ENCODE measurements around the gene MYL10. TPM values are rescaled to one million over a fixed set of nuclear protein-coding genes. Genes with fewer than 3 reads are reported as not detected.
A peak's percentile ranks its signal among the peaks of the same experiment; 100 is the strongest.

MYL10 gene
- total and polyA plus RNA-seq, 2 experiments from 2014 or later = 0.23 to 1.2 TPM

GRCh38 chr7:101673951-101674350, 44.9 kb upstream of the MYL10 start:
- WGBS (ENCODE audit: low lambda C conversion rate, missing lambda C conversion rate) = 89% methylated on average over 3 of the region's 5 CpGs

GRCh38 chr7:101673315-101673714, 44.2 kb upstream of the MYL10 start:
- Histone ChIP-seq H4K20me1 (ENCODE audit: insufficient read depth, poor library complexity, severe bottlenecking) (no peaks in the 10 kb centered on the region), H3K27me3 (no peaks in the 10 kb centered on the region), H3K36me3 (replicated peaks; ENCODE audit: insufficient read depth, low read depth) (no peaks in the 10 kb centered on the region), H2AFZ (no peak overlapping the region), H3K4me2 (no peak overlapping the region), H3K27ac (no peak overlapping the region), H3K4me1 (ENCODE audit: insufficient read depth) (no peaks in the 10 kb centered on the region), H3K9me2 (replicated peaks; ENCODE audit: insufficient read depth) (no peaks in the 10 kb centered on the region), H3K9me3 (ENCODE audit: low read depth) (no peaks in the 10 kb centered on the region), H3K4me3 (no peak overlapping the region), H3K79me2 (no peaks in the 10 kb centered on the region)
- TF ChIP-seq EZH2phosphoT487 (IDR thresholded peaks at IDR 0.05; ENCODE audit: low read depth, severe bottlenecking, unreplicated experiment) = no peak
- no peak for TF ChIP-seq CTCF (IDR thresholded peaks at IDR 0.05; ENCODE audit: poor library complexity)
- no peak for TF ChIP-seq EZH2 (IDR thresholded peaks at IDR 0.05; ENCODE audit: borderline replicate concordance)
- DNase-seq (ENCODE audit: low spot score) = no peak

More at GRCh38 chr7:101673951-101674350, 44.9 kb upstream of the MYL10 start:
- H4K20me1 ChIP-seq (ENCODE audit: insufficient read depth, poor library complexity, severe bottlenecking) = no peaks in the 10 kb centered on the region
- no peak overlapping the region for H3K27ac ChIP-seq
- H3K4me1 ChIP-seq (ENCODE audit: insufficient read depth) = no peaks in the 10 kb centered on the region
- no peaks in the 10 kb centered on the region for H3K36me3 ChIP-seq (replicated peaks; ENCODE audit: insufficient read depth, low read depth)
- no peaks in the 10 kb centered on the region for H3K9me2 ChIP-seq (replicated peaks; ENCODE audit: insufficient read depth)
- H3K9me3 ChIP-seq (ENCODE audit: low read depth) = no peaks in the 10 kb centered on the region
- no peaks in the 10 kb centered on the region for H3K27me3 ChIP-seq
- no peaks in the 10 kb centered on the region for H3K79me2 ChIP-seq
- no peak for TF ChIP-seq EZH2phosphoT487 (IDR thresholded peaks at IDR 0.05; ENCODE audit: low read depth, severe bottlenecking, unreplicated experiment)
- TF ChIP-seq EZH2 (IDR thresholded peaks at IDR 0.05; ENCODE audit: borderline replicate concordance) = no peak
- TF ChIP-seq CTCF (IDR thresholded peaks at IDR 0.05; ENCODE audit: poor library complexity) = no peak
- H2AFZ ChIP-seq = no peak overlapping the region
- peak; percentile 30 for DNase-seq (ENCODE audit: low spot score)
- H3K4me2 ChIP-seq = no peak overlapping the region
- no peak overlapping the region for H3K4me3 ChIP-seq

GRCh38 chr7:101671371-101672356, 42.6 kb upstream of the MYL10 start:
- no peak for TF ChIP-seq EZH2phosphoT487 (IDR thresholded peaks at IDR 0.05; ENCODE audit: low read depth, severe bottlenecking, unreplicated experiment)
- TF ChIP-seq CTCF (IDR thresholded peaks at IDR 0.05; ENCODE audit: poor library complexity) = no peak
- no peak for TF ChIP-seq EZH2 (IDR thresholded peaks at IDR 0.05; ENCODE audit: borderline replicate concordance)
- H3K27ac ChIP-seq = no peak overlapping the region
- no peaks in the 10 kb centered on the region for H3K9me3 ChIP-seq (ENCODE audit: low read depth)
- no peaks in the 10 kb centered on the region for H3K4me1 ChIP-seq (ENCODE audit: insufficient read depth)
- 72% methylated on average over 12 of the region's 12 CpGs for WGBS (ENCODE audit: low lambda C conversion rate, missing lambda C conversion rate)
- DNase-seq (ENCODE audit: low spot score) = no peak
- no peak overlapping the region for H2AFZ ChIP-seq
- no peaks in the 10 kb centered on the region for H3K27me3 ChIP-seq
- H3K36me3 ChIP-seq (replicated peaks; ENCODE audit: insufficient read depth, low read depth) = no peaks in the 10 kb centered on the region
- H3K4me3 ChIP-seq = no peak overlapping the region
- H3K79me2 ChIP-seq = no peaks in the 10 kb centered on the region
- H3K4me2 ChIP-seq = no peak overlapping the region
- no peaks in the 10 kb centered on the region for H3K9me2 ChIP-seq (replicated peaks; ENCODE audit: insufficient read depth)
- no peaks in the 10 kb centered on the region for H4K20me1 ChIP-seq (ENCODE audit: insufficient read depth, poor library complexity, severe bottlenecking)
